Activated T-cell treated with anti-CD3 and anti-CD28 coated beads, Interleukin-2, amount 50 U/mL, for 72 hours (primary cell): ENCODE results near the gene SMARCA2. TPM values are rescaled to one million over a fixed set of nuclear protein-coding genes. Genes with fewer than 3 reads are reported as not detected.
"Not testable (repeated sequence)": the region's sequence is repeated elsewhere in the genome, so short reads cannot be mapped to it uniquely, and the experiment has no call there.

ENCODE experiments used
- ATAC-seq, 2 donors: fragments of 150-1000 bp; cut with Tn5 transposase; replicated peaks in 1 of 2; 2 replicates each; pipeline ENCODE4 v1.10.0; 2021; ENCODE audit warnings: moderate library complexity in 2 of 2, mild to moderate bottlenecking in 1 of 2
- DNase-seq, 2 donors: peaks; one replicate each; pipeline ENCODE4 v3.0.0; 2021 to 2022; ENCODE audit warnings: mixed read lengths in 1 of 2
- H3K27ac Mint-ChIP-seq: one replicate; pipeline ENCODE4 v1.8.0; 2022; ENCODE audit warnings: mild to moderate bottlenecking, moderate library complexity, mixed read lengths
- H3K27me3 Mint-ChIP-seq: one replicate; pipeline ENCODE4 v1.8.0; 2022; ENCODE audit warnings: low read depth, mixed read lengths
- H3K36me3 Mint-ChIP-seq, 2 donors: one replicate each; pipeline ENCODE4 v1.8.0; 2022; ENCODE audit warnings: mixed read lengths in 2 of 2, mild to moderate bottlenecking in 1 of 2; ENCODE audit not compliant: insufficient read depth in 2 of 2
- H3K4me1 Mint-ChIP-seq: one replicate; pipeline ENCODE4 v1.8.0; 2022; ENCODE audit warnings: low read depth, mixed read lengths
- H3K4me3 Mint-ChIP-seq, 2 donors: one replicate each; pipeline ENCODE4 v1.8.0; 2022; ENCODE audit warnings: mild to moderate bottlenecking in 2 of 2, mixed read lengths in 2 of 2, moderate library complexity in 2 of 2
- H3K9me3 Mint-ChIP-seq, 2 donors: one replicate each; pipeline ENCODE4 v1.8.0; 2022; ENCODE audit warnings: mixed read lengths in 2 of 2
- total RNA-seq, 2 donors: library from RNA; stranded (reverse); gene quantifications; one replicate each; pipeline ENCODE4 v1.2.3, GENCODE V29; 2022

Gene SMARCA2
- total RNA-seq, 2 donors from 2014 or later = 117 to 120 TPM

- ATAC-seq (no peak), DNase-seq (no peak)
- H3K36me3 Mint-ChIP-seq = peaks cover 3 to 16% of the 10 kb centered on the region in 2 donors
- H3K27me3 Mint-ChIP-seq = no peaks in the 10 kb centered on the region
- no peaks in the 10 kb centered on the region for H3K9me3 Mint-ChIP-seq
- no peak overlapping the region for H3K4me3 Mint-ChIP-seq
- H3K4me1 Mint-ChIP-seq = peaks cover 47% of the 10 kb centered on the region
- no peak overlapping the region for H3K27ac Mint-ChIP-seq
Measured at GRCh38 chr9:2128618-2129017, 113.5 kb downstream of the SMARCA2 start.

GRCh38 chr9:2130941-2131340, 115.8 kb downstream of the SMARCA2 start:
- Mint-ChIP-seq H3K9me3 (no peaks in the 10 kb centered on the region), H3K4me3 (no peak overlapping the region), H3K36me3 (peaks cover 1 to 15% of the 10 kb centered on the region in 2 donors), H3K4me1 (peaks cover 31% of the 10 kb centered on the region), H3K27ac (no peak overlapping the region), H3K27me3 (no peaks in the 10 kb centered on the region)
- no peak for ATAC-seq
- no peak for DNase-seq

- Mint-ChIP-seq H3K27ac (no peak overlapping the region), H3K36me3 (peaks cover 1 to 11% of the 10 kb centered on the region in 2 donors), H3K4me1 (peaks cover 18% of the 10 kb centered on the region), H3K4me3 (no peak overlapping the region), H3K27me3 (no peaks in the 10 kb centered on the region), H3K9me3 (no peaks in the 10 kb centered on the region)
- no peak for DNase-seq
- no peak for ATAC-seq
Measured at GRCh38 chr9:2132484-2133082, 117.4 kb downstream of the SMARCA2 start.

GRCh38 chr9:2134391-2134790, 119.2 kb downstream of the SMARCA2 start:
- ATAC-seq (no peak), DNase-seq (no peak)
- Mint-ChIP-seq H3K27ac (no peak overlapping the region), H3K9me3 (no peaks in the 10 kb centered on the region), H3K27me3 (no peaks in the 10 kb centered on the region), H3K4me3 (no peak overlapping the region), H3K4me1 (peaks cover 17% of the 10 kb centered on the region), H3K36me3 (peaks cover 1 to 8% of the 10 kb centered on the region in 2 donors)

GRCh38 chr9:2138646-2139045, 123.5 kb downstream of the SMARCA2 start:
- Mint-ChIP-seq H3K27me3 (no peaks in the 10 kb centered on the region), H3K36me3 (peaks cover 0 to 16% of the 10 kb centered on the region in 2 donors), H3K27ac (no peak overlapping the region), H3K4me1 (peaks cover 18% of the 10 kb centered on the region), H3K9me3 (no peaks in the 10 kb centered on the region), H3K4me3 (no peak overlapping the region)
- DNase-seq = no peak
- ATAC-seq = no peak

- Mint-ChIP-seq H3K36me3 (peaks cover 0 to 14% of the 10 kb centered on the region in 2 donors), H3K27ac (no peak overlapping the region), H3K27me3 (no peaks in the 10 kb centered on the region), H3K4me1 (peaks cover 18% of the 10 kb centered on the region), H3K9me3 (no peaks in the 10 kb centered on the region), H3K4me3 (no peak overlapping the region)
- DNase-seq (no peak), ATAC-seq (no peak)
Measured at GRCh38 chr9:2140600-2141223, 125.6 kb downstream of the SMARCA2 start.

- no peak overlapping the region for H3K4me3 Mint-ChIP-seq
- peaks cover 0 to 14% of the 10 kb centered on the region in 2 donors for H3K36me3 Mint-ChIP-seq
- H3K27me3 Mint-ChIP-seq = no peaks in the 10 kb centered on the region
- H3K9me3 Mint-ChIP-seq = no peaks in the 10 kb centered on the region
- peak overlapping the region; percentile 66 for H3K27ac Mint-ChIP-seq
- DNase-seq (no peak), ATAC-seq (no peak)
- H3K4me1 Mint-ChIP-seq = peaks cover 18% of the 10 kb centered on the region
Measured at GRCh38 chr9:2142212-2142611, 127.1 kb downstream of the SMARCA2 start.

GRCh38 chr9:2144619-2145018, 129.5 kb downstream of the SMARCA2 start:
- Mint-ChIP-seq H3K9me3 (peaks cover 3 to 4% of the 10 kb centered on the region in 2 donors), H3K27me3 (no peaks in the 10 kb centered on the region), H3K27ac (no peak overlapping the region), H3K4me3 (no peak overlapping the region), H3K36me3 (peaks cover 4 to 12% of the 10 kb centered on the region in 2 donors), H3K4me1 (peaks cover 18% of the 10 kb centered on the region)
- DNase-seq (no peak), ATAC-seq (no peak)

GRCh38 chr9:2145746-2146145, 130.6 kb downstream of the SMARCA2 start:
- H3K27me3 Mint-ChIP-seq = no peaks in the 10 kb centered on the region
- H3K36me3 Mint-ChIP-seq = peaks cover 7 to 12% of the 10 kb centered on the region in 2 donors
- peaks cover 18% of the 10 kb centered on the region for H3K4me1 Mint-ChIP-seq
- peak overlapping the region; percentile 4 for H3K27ac Mint-ChIP-seq
- no peak overlapping the region for H3K4me3 Mint-ChIP-seq
- peaks cover 3 to 4% of the 10 kb centered on the region in 2 donors for H3K9me3 Mint-ChIP-seq
- DNase-seq (no peak), ATAC-seq (no peak)

- Mint-ChIP-seq H3K4me1 (peaks cover 18% of the 10 kb centered on the region), H3K36me3 (peaks cover 9 to 15% of the 10 kb centered on the region in 2 donors)
- ATAC-seq, H3K9me3 Mint-ChIP-seq, H3K4me3 Mint-ChIP-seq, H3K27me3 Mint-ChIP-seq, H3K27ac Mint-ChIP-seq, DNase-seq: not testable (repeated sequence)
Measured at GRCh38 chr9:2146700-2147099, 131.6 kb downstream of the SMARCA2 start.

- Mint-ChIP-seq H3K9me3 (peaks cover 4 to 6% of the 10 kb centered on the region in 2 donors), H3K27me3 (no peaks in the 10 kb centered on the region), H3K27ac (no peak overlapping the region), H3K4me3 (no peak overlapping the region), H3K4me1 (peaks cover 12% of the 10 kb centered on the region), H3K36me3 (peaks cover 9 to 10% of the 10 kb centered on the region in 2 donors)
- no peak for DNase-seq
- no peak for ATAC-seq
Measured at GRCh38 chr9:2150338-2150737, 135.2 kb downstream of the SMARCA2 start.

GRCh38 chr9:2151171-2151570, 136.0 kb downstream of the SMARCA2 start:
- peaks cover 4 to 6% of the 10 kb centered on the region in 2 donors for H3K9me3 Mint-ChIP-seq
- H3K4me1 Mint-ChIP-seq = peaks cover 17% of the 10 kb centered on the region
- ATAC-seq = no peak
- no peak overlapping the region for H3K4me3 Mint-ChIP-seq
- no peak overlapping the region for H3K27ac Mint-ChIP-seq
- no peak for DNase-seq
- no peaks in the 10 kb centered on the region for H3K27me3 Mint-ChIP-seq
- peaks cover 9 to 10% of the 10 kb centered on the region in 2 donors for H3K36me3 Mint-ChIP-seq

- H3K27ac Mint-ChIP-seq = peak overlapping the region; percentile 61
- H3K27me3 Mint-ChIP-seq = no peaks in the 10 kb centered on the region
Measured at GRCh38 chr9:2152966-2153629, 138.0 kb downstream of the SMARCA2 start.

More at GRCh38 chr9:2152966-2153629, 138.0 kb downstream of the SMARCA2 start:
- ATAC-seq = no peak
- DNase-seq = no peak
- H3K4me1 Mint-ChIP-seq = peaks cover 37% of the 10 kb centered on the region
- no peak overlapping the region for H3K4me3 Mint-ChIP-seq
- H3K9me3 Mint-ChIP-seq = peaks cover 4 to 6% of the 10 kb centered on the region in 2 donors
- peaks cover 9 to 10% of the 10 kb centered on the region in 2 donors for H3K36me3 Mint-ChIP-seq
